Measurements from ENCODE around the gene RNASEH2A. TPM values are rescaled to one million over a fixed set of nuclear protein-coding genes. Genes with fewer than 3 reads are reported as not detected.

Gene RNASEH2A
- total RNA-seq, 1 experiment from 2014 or later = 72.9 TPM

GRCh38 chr19:12783291-12783848 is 23.0 kb upstream of the RNASEH2A start:
- DNase-seq (ENCODE audit: low spot score) (no peak), ATAC-seq (no peak)
- H3K9me3 Mint-ChIP-seq = no peaks in the 10 kb centered on the region
- no peak overlapping the region for H3K27ac Mint-ChIP-seq
- CTCF ChIA-PET = interaction anchor here (0.7 to 1.8 kb wide), 8 partner anchors 10 to 102 kb away, joined by 3 to 10 read pairs (median 6); no protein-coding TSS in a partner anchor
- H3K36me3 Mint-ChIP-seq = no peaks in the 10 kb centered on the region
- H3K4me3 Mint-ChIP-seq = peak overlapping the region; percentile 59
- TF ChIP-seq, protein P1, sequence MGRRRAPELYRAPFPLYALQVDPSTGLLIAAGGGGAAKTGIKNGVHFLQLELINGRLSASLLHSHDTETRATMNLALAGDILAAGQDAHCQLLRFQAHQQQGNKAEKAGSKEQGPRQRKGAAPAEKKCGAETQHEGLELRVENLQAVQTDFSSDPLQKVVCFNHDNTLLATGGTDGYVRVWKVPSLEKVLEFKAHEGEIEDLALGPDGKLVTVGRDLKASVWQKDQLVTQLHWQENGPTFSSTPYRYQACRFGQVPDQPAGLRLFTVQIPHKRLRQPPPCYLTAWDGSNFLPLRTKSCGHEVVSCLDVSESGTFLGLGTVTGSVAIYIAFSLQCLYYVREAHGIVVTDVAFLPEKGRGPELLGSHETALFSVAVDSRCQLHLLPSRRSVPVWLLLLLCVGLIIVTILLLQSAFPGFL (CRISPR knock-in tag; IDR thresholded peaks at IDR 0.05; ENCODE audit: borderline replicate concordance) = no peak
- TF ChIP-seq ZNF219 (CRISPR knock-in tag; IDR thresholded peaks at IDR 0.05; ENCODE audit: borderline replicate concordance) (no peak), AR (CRISPR knock-in tag; IDR thresholded peaks at IDR 0.05) (no peak), SMAD3 (CRISPR knock-in tag; IDR thresholded peaks at IDR 0.05; ENCODE audit: borderline replicate concordance) (no peak), JUN (CRISPR knock-in tag; IDR thresholded peaks at IDR 0.05) (no peak), ATF1 (CRISPR knock-in tag; IDR thresholded peaks at IDR 0.05) (no peak), MYBL2 (CRISPR knock-in tag; IDR thresholded peaks at IDR 0.05) (no peak), IRF1 (CRISPR knock-in tag; IDR thresholded peaks at IDR 0.05) (no peak), JAZF1 (CRISPR knock-in tag; IDR thresholded peaks at IDR 0.05) (no peak), OVOL2 (CRISPR knock-in tag; IDR thresholded peaks at IDR 0.05; ENCODE audit: borderline replicate concordance) (no peak), CREM (CRISPR knock-in tag; IDR thresholded peaks at IDR 0.05) (no peak), ZBTB21 (CRISPR knock-in tag; IDR thresholded peaks at IDR 0.05; ENCODE audit: borderline replicate concordance) (no peak), FOXJ3 (CRISPR knock-in tag; IDR thresholded peaks at IDR 0.05; ENCODE audit: borderline replicate concordance) (no peak), ELF4 (CRISPR knock-in tag; IDR thresholded peaks at IDR 0.05; ENCODE audit: low read depth) (no peak), ZNF263 (CRISPR knock-in tag; IDR thresholded peaks at IDR 0.05; ENCODE audit: low read depth) (no peak), GABPB1 (CRISPR knock-in tag; IDR thresholded peaks at IDR 0.05) (no peak)
- TF ChIP-seq, protein P2, sequence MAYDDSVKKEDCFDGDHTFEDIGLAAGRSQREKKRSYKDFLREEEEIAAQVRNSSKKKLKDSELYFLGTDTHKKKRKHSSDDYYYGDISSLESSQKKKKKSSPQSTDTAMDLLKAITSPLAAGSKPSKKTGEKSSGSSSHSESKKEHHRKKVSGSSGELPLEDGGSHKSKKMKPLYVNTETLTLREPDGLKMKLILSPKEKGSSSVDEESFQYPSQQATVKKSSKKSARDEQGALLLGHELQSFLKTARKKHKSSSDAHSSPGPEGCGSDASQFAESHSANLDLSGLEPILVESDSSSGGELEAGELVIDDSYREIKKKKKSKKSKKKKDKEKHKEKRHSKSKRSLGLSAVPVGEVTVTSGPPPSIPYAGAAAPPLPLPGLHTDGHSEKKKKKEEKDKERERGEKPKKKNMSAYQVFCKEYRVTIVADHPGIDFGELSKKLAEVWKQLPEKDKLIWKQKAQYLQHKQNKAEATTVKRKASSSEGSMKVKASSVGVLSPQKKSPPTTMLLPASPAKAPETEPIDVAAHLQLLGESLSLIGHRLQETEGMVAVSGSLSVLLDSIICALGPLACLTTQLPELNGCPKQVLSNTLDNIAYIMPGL (CRISPR knock-in tag; IDR thresholded peaks at IDR 0.05) = no peak
- TF ChIP-seq, protein P3, sequence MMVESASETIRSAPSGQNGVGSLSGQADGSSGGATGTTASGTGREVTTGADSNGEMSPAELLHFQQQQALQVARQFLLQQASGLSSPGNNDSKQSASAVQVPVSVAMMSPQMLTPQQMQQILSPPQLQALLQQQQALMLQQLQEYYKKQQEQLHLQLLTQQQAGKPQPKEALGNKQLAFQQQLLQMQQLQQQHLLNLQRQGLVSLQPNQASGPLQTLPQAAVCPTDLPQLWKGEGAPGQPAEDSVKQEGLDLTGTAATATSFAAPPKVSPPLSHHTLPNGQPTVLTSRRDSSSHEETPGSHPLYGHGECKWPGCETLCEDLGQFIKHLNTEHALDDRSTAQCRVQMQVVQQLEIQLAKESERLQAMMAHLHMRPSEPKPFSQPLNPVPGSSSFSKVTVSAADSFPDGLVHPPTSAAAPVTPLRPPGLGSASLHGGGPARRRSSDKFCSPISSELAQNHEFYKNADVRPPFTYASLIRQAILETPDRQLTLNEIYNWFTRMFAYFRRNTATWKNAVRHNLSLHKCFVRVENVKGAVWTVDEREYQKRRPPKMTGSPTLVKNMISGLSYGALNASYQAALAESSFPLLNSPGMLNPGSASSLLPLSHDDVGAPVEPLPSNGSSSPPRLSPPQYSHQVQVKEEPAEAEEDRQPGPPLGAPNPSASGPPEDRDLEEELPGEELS (CRISPR knock-in tag; IDR thresholded peaks at IDR 0.05) = no peak
- TF ChIP-seq, protein P4, sequence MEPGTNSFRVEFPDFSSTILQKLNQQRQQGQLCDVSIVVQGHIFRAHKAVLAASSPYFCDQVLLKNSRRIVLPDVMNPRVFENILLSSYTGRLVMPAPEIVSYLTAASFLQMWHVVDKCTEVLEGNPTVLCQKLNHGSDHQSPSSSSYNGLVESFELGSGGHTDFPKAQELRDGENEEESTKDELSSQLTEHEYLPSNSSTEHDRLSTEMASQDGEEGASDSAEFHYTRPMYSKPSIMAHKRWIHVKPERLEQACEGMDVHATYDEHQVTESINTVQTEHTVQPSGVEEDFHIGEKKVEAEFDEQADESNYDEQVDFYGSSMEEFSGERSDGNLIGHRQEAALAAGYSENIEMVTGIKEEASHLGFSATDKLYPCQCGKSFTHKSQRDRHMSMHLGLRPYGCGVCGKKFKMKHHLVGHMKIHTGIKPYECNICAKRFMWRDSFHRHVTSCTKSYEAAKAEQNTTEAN (CRISPR knock-in tag; IDR thresholded peaks at IDR 0.05) = no peak
- TF ChIP-seq, protein P5, sequence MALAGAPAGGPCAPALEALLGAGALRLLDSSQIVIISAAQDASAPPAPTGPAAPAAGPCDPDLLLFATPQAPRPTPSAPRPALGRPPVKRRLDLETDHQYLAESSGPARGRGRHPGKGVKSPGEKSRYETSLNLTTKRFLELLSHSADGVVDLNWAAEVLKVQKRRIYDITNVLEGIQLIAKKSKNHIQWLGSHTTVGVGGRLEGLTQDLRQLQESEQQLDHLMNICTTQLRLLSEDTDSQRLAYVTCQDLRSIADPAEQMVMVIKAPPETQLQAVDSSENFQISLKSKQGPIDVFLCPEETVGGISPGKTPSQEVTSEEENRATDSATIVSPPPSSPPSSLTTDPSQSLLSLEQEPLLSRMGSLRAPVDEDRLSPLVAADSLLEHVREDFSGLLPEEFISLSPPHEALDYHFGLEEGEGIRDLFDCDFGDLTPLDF (CRISPR knock-in tag; IDR thresholded peaks at IDR 0.05) = no peak
- POLR2A ChIA-PET = interaction anchor here (1.7 kb wide), 1 partner anchor 8 kb away, joined by 6 read pairs; the partner anchor contains the start of gene JUNB
- peaks cover 22% of the 10 kb centered on the region for H3K4me1 Mint-ChIP-seq
- no peaks in the 10 kb centered on the region; the same call in 1 of the 2 replicates for H3K27me3 Mint-ChIP-seq (ENCODE audit: low read depth)
